ENCODE results near the gene OR1L8. TPM values are rescaled to one million over a fixed set of nuclear protein-coding genes. Genes with fewer than 3 reads are reported as not detected.
"Not testable (repeated sequence)": the region's sequence is repeated elsewhere in the genome, so short reads cannot be mapped to it uniquely, and the experiment has no call there.

The OR1L8 gene, protein sequence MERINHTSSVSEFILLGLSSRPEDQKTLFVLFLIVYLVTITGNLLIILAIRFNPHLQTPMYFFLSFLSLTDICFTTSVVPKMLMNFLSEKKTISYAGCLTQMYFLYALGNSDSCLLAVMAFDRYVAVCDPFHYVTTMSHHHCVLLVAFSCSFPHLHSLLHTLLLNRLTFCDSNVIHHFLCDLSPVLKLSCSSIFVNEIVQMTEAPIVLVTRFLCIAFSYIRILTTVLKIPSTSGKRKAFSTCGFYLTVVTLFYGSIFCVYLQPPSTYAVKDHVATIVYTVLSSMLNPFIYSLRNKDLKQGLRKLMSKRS
- total RNA-seq, result under 1 TPM in 1 of 5 experiments, not detected in 4; 0.19 TPM
- polyA plus RNA-seq, result not detected
- total RNA-seq, result 0.54 reads per million

- not testable (repeated sequence) for DNase-seq
Measured at GRCh38 chr9:122583284-122583683, at the start of gene OR1L8. OR1L8 (minus strand) TSS chr9:122583384; CDS start chr9:122568477, 14,907 bp downstream.

DNA sequence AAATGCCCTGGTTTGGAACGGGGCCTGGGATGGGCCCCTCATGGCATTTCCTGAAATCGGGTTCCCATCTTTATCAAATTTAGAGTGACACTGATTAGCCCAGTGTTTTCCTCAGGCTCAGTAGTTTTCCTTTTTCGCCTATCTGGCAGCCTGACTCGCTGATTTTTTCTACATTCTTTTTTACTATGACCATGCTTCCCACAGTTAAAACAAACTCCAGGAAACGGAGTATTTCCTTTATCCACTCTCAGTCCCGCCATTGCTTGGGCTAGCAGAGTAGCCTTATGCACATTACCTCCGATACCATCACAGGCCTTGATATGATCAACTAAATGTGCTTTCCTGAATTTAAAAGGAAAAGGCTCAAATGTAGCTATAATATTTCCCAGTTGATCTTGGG is 36.8 kb upstream of the OR1L8 start:
- Mint-ChIP-seq H3K27me3 (peaks cover 0 to 26% (median 4%) of the 10 kb centered on the region in 5 donors), H3K4me3 (no peak overlapping the region), H3K36me3 (peaks cover 0 to 8% (median 3%) of the 10 kb centered on the region in 5 donors), H3K27ac (no peak overlapping the region), H3K4me1 (no peaks in the 10 kb centered on the region), H3K9me3 (peaks cover 0 to 10% (median 0%) of the 10 kb centered on the region in 11 donors)
- DNase-seq (no peak), ATAC-seq (no peak)
- POLR2A ChIA-PET, result no interaction called here
- Histone ChIP-seq H3K4me1 (ENCODE audit: control insufficient read depth in 2 of 2, insufficient read depth in 2 of 2, low read length in 2 of 2) (no peaks in the 10 kb centered on the region), H3K27ac (ENCODE audit: low read depth, low read length) (no peak overlapping the region), H3K9me3 (ENCODE audit: control insufficient read depth in 2 of 3, low read length in 3 of 3) (no peaks in the 10 kb centered on the region), H3K4me3 (ENCODE audit: low read length) (no peak overlapping the region), H3K27me3 (ENCODE audit: control insufficient read depth in 2 of 2, insufficient read depth in 2 of 2, low read length in 2 of 2) (no peaks in the 10 kb centered on the region), H3K36me3 (ENCODE audit: control insufficient read depth in 2 of 3, insufficient read depth in 3 of 3, low read length in 3 of 3) (no peaks in the 10 kb centered on the region)
- CTCF ChIA-PET, result no interaction called here
- intact Hi-C loops (cut with micrococcal nuclease), result no loop called here

More at GRCh38 chr9:122583284-122583683, at the start of gene OR1L8:
- H3K4me1 ChIP-seq (ENCODE audit: control insufficient read depth in 2 of 2, insufficient read depth in 2 of 2, low read length in 2 of 2); ATAC-seq; H3K9me3 Mint-ChIP-seq; H3K27ac Mint-ChIP-seq; H3K9me3 ChIP-seq (ENCODE audit: control insufficient read depth in 2 of 3, low read length in 3 of 3); H3K4me3 Mint-ChIP-seq; H3K4me1 Mint-ChIP-seq; POLR2A ChIA-PET; H3K27ac ChIP-seq (ENCODE audit: low read depth, low read length); intact Hi-C loops (cut with micrococcal nuclease); H3K36me3 ChIP-seq (ENCODE audit: control insufficient read depth in 2 of 3, insufficient read depth in 3 of 3, low read length in 3 of 3); H3K4me3 ChIP-seq (ENCODE audit: low read length); H3K36me3 Mint-ChIP-seq; H3K27me3 ChIP-seq (ENCODE audit: control insufficient read depth in 2 of 2, insufficient read depth in 2 of 2, low read length in 2 of 2); CTCF ChIA-PET: not testable (repeated sequence)
- H3K27me3 Mint-ChIP-seq, result peaks cover 0 to 11% (median 0%) of the 10 kb centered on the region in 5 donors

GRCh38 chr9:122614362-122614761 is 31.2 kb upstream of the OR1L8 start, which contains the start of gene OR1Q1:
OR1Q1 (plus strand) TSS chr9:122614738; CDS start chr9:122614738, 0 bp downstream.
- Histone ChIP-seq H3K4me3 (ENCODE audit: low read length) (no peak within 1 kb of the TSS), H3K4me1 (ENCODE audit: control insufficient read depth in 2 of 2, insufficient read depth in 2 of 2, low read length in 2 of 2) (no peaks in the 10 kb centered on the region), H3K27me3 (ENCODE audit: control insufficient read depth in 2 of 2, insufficient read depth in 2 of 2, low read length in 2 of 2) (no peaks in the 10 kb centered on the region), H3K9me3 (ENCODE audit: control insufficient read depth in 2 of 3, low read length in 3 of 3) (no peaks in the 10 kb centered on the region), H3K27ac (ENCODE audit: low read depth, low read length) (no peak within 1 kb of the TSS), H3K36me3 (ENCODE audit: control insufficient read depth in 2 of 3, insufficient read depth in 3 of 3, low read length in 3 of 3) (no peaks in the 10 kb centered on the region)
- Mint-ChIP-seq H3K36me3 (peaks cover 0 to 9% (median 3%) of the 10 kb centered on the region in 5 donors), H3K27ac (no peak within 1 kb of the TSS), H3K27me3 (peaks cover 0 to 11% (median 5%) of the 10 kb centered on the region in 5 donors), H3K4me1 (no peaks in the 10 kb centered on the region), H3K9me3 (peaks cover 0 to 8% (median 0%) of the 10 kb centered on the region in 11 donors), H3K4me3 (no peak within 1 kb of the TSS)
- CTCF ChIA-PET, result no interaction called here
- intact Hi-C loops (cut with micrococcal nuclease), result no loop called here
- DNase-seq, result no peak
- POLR2A ChIA-PET, result no interaction called here
- ATAC-seq, result no peak

DNA sequence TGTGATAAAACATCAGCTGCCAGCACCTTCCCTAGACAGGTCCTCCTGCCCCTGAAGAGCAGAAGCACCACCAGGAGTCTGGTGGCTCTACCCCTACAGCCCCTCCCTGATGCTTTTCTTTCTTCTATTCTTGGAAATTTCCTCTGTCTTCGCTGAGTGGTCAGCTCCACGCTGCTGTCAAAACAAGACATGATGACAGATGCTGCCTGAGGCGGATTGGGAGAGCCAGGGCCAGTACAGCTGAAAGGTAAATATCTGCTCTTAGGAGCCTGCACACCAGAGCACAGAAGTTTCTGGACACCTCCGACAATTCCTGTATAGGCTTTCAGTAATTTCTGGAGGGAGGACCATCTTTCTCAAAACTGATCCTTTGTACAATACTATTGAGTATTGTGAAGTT is 26.6 kb upstream of the OR1L8 start:
- ChIA-PET POLR2A (no interaction called here), CTCF (no interaction called here)
- no peak overlapping the region for H3K27ac ChIP-seq (ENCODE audit: low read depth, low read length)
- no peak for ATAC-seq
- no peaks in the 10 kb centered on the region for H3K4me1 ChIP-seq (ENCODE audit: control insufficient read depth in 2 of 2, insufficient read depth in 2 of 2, low read length in 2 of 2)
- no peak overlapping the region for H3K4me3 Mint-ChIP-seq
- no peak overlapping the region for H3K4me3 ChIP-seq (ENCODE audit: low read length)
- H3K9me3 ChIP-seq (ENCODE audit: control insufficient read depth in 2 of 3, low read length in 3 of 3), result no peaks in the 10 kb centered on the region
- DNase-seq, result no peak
- H3K27ac Mint-ChIP-seq, result no peak overlapping the region
- no peaks in the 10 kb centered on the region for H3K36me3 ChIP-seq (ENCODE audit: control insufficient read depth in 2 of 3, insufficient read depth in 3 of 3, low read length in 3 of 3)
- H3K27me3 ChIP-seq (ENCODE audit: control insufficient read depth in 2 of 2, insufficient read depth in 2 of 2, low read length in 2 of 2), result no peaks in the 10 kb centered on the region
- peaks cover 0 to 3% (median 0%) of the 10 kb centered on the region in 5 donors for H3K36me3 Mint-ChIP-seq
- H3K4me1 Mint-ChIP-seq, result peaks cover 0 to 1% (median 0%) of the 10 kb centered on the region in 7 donors
- H3K9me3 Mint-ChIP-seq, result peaks cover 0 to 2% (median 0%) of the 10 kb centered on the region in 11 donors
- peaks cover 0 to 20% (median 5%) of the 10 kb centered on the region in 5 donors for H3K27me3 Mint-ChIP-seq
- intact Hi-C loops (cut with micrococcal nuclease), result no loop called here

GRCh38 chr9:122606587-122606986 is 23.4 kb upstream of the OR1L8 start:
- CTCF ChIA-PET, result no interaction called here
- Mint-ChIP-seq H3K27me3 (peaks cover 0 to 25% (median 5%) of the 10 kb centered on the region in 5 donors), H3K36me3 (no peaks in the 10 kb centered on the region), H3K4me3 (no peak overlapping the region), H3K27ac (no peak overlapping the region), H3K4me1 (peaks cover 0 to 1% (median 0%) of the 10 kb centered on the region in 7 donors), H3K9me3 (peaks cover 0 to 6% (median 0%) of the 10 kb centered on the region in 11 donors)
- Histone ChIP-seq H3K4me1 (ENCODE audit: control insufficient read depth in 2 of 2, insufficient read depth in 2 of 2, low read length in 2 of 2) (no peaks in the 10 kb centered on the region), H3K27me3 (ENCODE audit: control insufficient read depth in 2 of 2, insufficient read depth in 2 of 2, low read length in 2 of 2) (no peaks in the 10 kb centered on the region), H3K27ac (ENCODE audit: low read depth, low read length) (no peak overlapping the region), H3K36me3 (ENCODE audit: control insufficient read depth in 2 of 3, insufficient read depth in 3 of 3, low read length in 3 of 3) (no peaks in the 10 kb centered on the region), H3K9me3 (ENCODE audit: control insufficient read depth in 2 of 3, low read length in 3 of 3) (no peaks in the 10 kb centered on the region), H3K4me3 (ENCODE audit: low read length) (no peak overlapping the region)
- POLR2A ChIA-PET, result no interaction called here
- ATAC-seq (no peak), DNase-seq (no peak)
- intact Hi-C loops (cut with micrococcal nuclease), result no loop called here

DNA sequence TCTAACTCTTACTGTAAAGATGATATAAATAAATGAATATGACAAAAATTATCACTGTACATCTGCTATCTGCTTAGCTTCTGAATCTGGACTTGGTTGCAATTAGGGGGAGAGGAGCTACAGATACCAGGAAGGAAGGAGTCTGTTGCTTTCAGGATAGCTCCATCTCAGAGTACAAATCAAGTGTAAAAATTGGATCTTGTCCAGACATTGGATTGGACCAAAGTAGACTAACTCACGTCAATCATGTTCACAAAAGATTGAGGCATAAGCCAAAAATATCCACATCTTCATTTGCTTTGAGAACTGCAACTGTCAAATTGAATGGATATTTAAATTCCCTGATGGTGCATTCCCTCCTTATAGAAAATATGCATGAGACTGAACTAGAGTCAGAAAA is 22.5 kb upstream of the OR1L8 start:
- Histone ChIP-seq H3K4me3 (ENCODE audit: low read length) (no peak overlapping the region), H3K4me1 (ENCODE audit: control insufficient read depth in 2 of 2, insufficient read depth in 2 of 2, low read length in 2 of 2) (no peaks in the 10 kb centered on the region), H3K9me3 (ENCODE audit: control insufficient read depth in 2 of 3, low read length in 3 of 3) (no peaks in the 10 kb centered on the region), H3K36me3 (ENCODE audit: control insufficient read depth in 2 of 3, insufficient read depth in 3 of 3, low read length in 3 of 3) (no peaks in the 10 kb centered on the region), H3K27ac (ENCODE audit: low read depth, low read length) (no peak overlapping the region), H3K27me3 (ENCODE audit: control insufficient read depth in 2 of 2, insufficient read depth in 2 of 2, low read length in 2 of 2) (no peaks in the 10 kb centered on the region)
- ATAC-seq (no peak), DNase-seq (no peak)
- Mint-ChIP-seq H3K27ac (no peak overlapping the region), H3K4me3 (no peak overlapping the region), H3K36me3 (peaks cover 0 to 3% (median 0%) of the 10 kb centered on the region in 5 donors), H3K27me3 (peaks cover 0 to 25% (median 0%) of the 10 kb centered on the region in 5 donors), H3K9me3 (peaks cover 0 to 11% (median 7%) of the 10 kb centered on the region in 11 donors), H3K4me1 (peaks cover 0 to 1% (median 0%) of the 10 kb centered on the region in 7 donors)
- ChIA-PET POLR2A (no interaction called here), CTCF (no interaction called here)
- intact Hi-C loops (cut with micrococcal nuclease), result no loop called here

- Mint-ChIP-seq H3K27ac (no peak overlapping the region), H3K4me3 (no peak overlapping the region), H3K9me3 (peaks cover 0 to 7% (median 0%) of the 10 kb centered on the region in 11 donors), H3K36me3 (peaks cover 0 to 13% (median 7%) of the 10 kb centered on the region in 5 donors), H3K4me1 (no peaks in the 10 kb centered on the region), H3K27me3 (peaks cover 0 to 7% (median 0%) of the 10 kb centered on the region in 5 donors)
- ChIA-PET POLR2A (no interaction called here), CTCF (interaction anchor here (0.6 kb wide), 1 partner anchor 18 kb away, joined by 3 read pairs; no protein-coding TSS in a partner anchor)
- Histone ChIP-seq H3K27ac (ENCODE audit: low read depth, low read length) (no peak overlapping the region), H3K4me1 (ENCODE audit: control insufficient read depth in 2 of 2, insufficient read depth in 2 of 2, low read length in 2 of 2) (no peaks in the 10 kb centered on the region), H3K9me3 (ENCODE audit: control insufficient read depth in 2 of 3, low read length in 3 of 3) (no peaks in the 10 kb centered on the region), H3K4me3 (ENCODE audit: low read length) (no peak overlapping the region), H3K27me3 (ENCODE audit: control insufficient read depth in 2 of 2, insufficient read depth in 2 of 2, low read length in 2 of 2) (no peaks in the 10 kb centered on the region), H3K36me3 (ENCODE audit: control insufficient read depth in 2 of 3, insufficient read depth in 3 of 3, low read length in 3 of 3) (no peaks in the 10 kb centered on the region)
- intact Hi-C loops (cut with micrococcal nuclease), result no loop called here
- no peak for DNase-seq
- ATAC-seq, result no peak
Measured at GRCh38 chr9:122580360-122580759, 2.8 kb downstream of the OR1L8 start.

Data from naive thymus-derived CD4-positive, alpha-beta T cell (primary cell).